Gastrocnemius medialis (tissue), 4 donors: ENCODE data around the gene KRT83.
A peak's percentile ranks its signal among the peaks of the same experiment; 100 is the strongest.

Source experiments
- POLR2A ChIP-seq, 2 donors: fragments of 450-650 bp; IDR thresholded peaks; one replicate each; pipeline ENCODE4 v1.6.1; 2017; ENCODE audit warnings: antibody characterized with exemption in 2 of 2, mild to moderate bottlenecking in 2 of 2, moderate library complexity in 2 of 2
- TF ChIP-seq, protein P1 (sequence below), 5 experiments: fragments of 450-650 bp in 3 of 5; fragments of 200-600 bp in 2 of 5; sonication (generic) in 2 of 5; IDR thresholded peaks in 4 of 5; conservative IDR thresholded peaks in 1 of 5; 1 replicate in 4 of 5; 2 replicates in 1 of 5; pipeline ENCODE4 v1.5.1; 2016 to 2019; ENCODE audit warnings: antibody characterized with exemption in 5 of 5, mild to moderate bottlenecking in 3 of 5, moderate library complexity in 3 of 5

DNA sequence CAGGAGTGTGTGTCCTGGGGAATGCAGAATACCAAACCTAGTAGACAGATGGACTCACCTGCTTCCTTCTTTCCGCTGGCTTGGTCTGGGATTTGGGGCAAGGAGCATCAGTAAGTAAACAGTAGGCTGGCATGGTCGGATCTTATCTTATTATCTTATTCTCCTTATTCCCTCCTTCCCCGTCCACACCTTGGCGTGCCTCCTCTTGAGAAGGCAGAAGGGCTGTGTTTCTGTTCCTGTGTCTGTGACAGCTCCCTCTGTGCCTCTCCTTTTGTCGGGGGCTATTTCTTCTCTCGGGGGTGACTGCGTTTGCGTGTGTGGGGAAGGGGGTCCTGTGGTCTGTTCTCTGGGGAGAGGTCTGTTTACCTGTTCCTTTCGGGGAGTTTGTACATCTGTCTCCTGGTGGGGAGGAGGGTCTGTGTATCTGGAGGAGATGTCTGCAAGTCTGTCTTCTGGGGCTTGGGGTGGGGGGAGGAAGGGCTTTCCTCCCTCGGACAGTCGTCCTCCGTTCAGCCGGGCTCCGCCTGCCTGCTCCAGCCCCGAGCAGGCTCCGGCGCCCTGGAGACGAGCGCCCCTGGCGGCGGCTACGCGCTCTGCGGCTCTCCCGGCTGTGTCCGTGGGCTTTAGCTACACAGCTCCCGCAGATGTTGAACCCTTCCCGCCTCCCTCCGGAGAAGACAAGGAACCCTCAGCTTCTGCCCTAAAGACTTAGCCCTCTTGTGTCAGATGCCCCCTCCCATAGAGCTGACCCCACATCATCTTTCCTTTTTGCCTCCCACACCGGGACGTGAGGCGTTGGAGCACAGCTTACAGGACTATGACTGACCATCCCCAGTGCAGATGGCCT, 42.4 kb downstream of the KRT83 start:
- TF ChIP-seq, protein P1, sequence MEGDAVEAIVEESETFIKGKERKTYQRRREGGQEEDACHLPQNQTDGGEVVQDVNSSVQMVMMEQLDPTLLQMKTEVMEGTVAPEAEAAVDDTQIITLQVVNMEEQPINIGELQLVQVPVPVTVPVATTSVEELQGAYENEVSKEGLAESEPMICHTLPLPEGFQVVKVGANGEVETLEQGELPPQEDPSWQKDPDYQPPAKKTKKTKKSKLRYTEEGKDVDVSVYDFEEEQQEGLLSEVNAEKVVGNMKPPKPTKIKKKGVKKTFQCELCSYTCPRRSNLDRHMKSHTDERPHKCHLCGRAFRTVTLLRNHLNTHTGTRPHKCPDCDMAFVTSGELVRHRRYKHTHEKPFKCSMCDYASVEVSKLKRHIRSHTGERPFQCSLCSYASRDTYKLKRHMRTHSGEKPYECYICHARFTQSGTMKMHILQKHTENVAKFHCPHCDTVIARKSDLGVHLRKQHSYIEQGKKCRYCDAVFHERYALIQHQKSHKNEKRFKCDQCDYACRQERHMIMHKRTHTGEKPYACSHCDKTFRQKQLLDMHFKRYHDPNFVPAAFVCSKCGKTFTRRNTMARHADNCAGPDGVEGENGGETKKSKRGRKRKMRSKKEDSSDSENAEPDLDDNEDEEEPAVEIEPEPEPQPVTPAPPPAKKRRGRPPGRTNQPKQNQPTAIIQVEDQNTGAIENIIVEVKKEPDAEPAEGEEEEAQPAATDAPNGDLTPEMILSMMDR (IDR thresholded peaks at IDR 0.05 in 4 of 5, conservative IDR thresholded peaks at IDR 0.05 in 1 of 5): peak; percentile 58 to 99 (median 93)
- no peak for TF ChIP-seq POLR2A (IDR thresholded peaks at IDR 0.05)
